H1 (cell line): ENCODE measurements around the gene WDR90. TPM values are rescaled to one million over a fixed set of nuclear protein-coding genes. Genes with fewer than 3 reads are reported as not detected.
A peak's percentile ranks its signal among the peaks of the same experiment; 100 is the strongest.

ENCODE experiments used
- CTCF ChIA-PET: fragments of 300-600 bp; sonication (Branson Sonifier 250); formaldehyde crosslinking; loops from one replicate; lab custom pipeline; 2021; ENCODE audit not compliant: partially characterized antibody; lab: Charles Lee
- POLR2A ChIA-PET: fragments of 300-600 bp; sonication (Branson Sonifier 250); formaldehyde crosslinking; loops from one replicate; lab custom pipeline; 2021; ENCODE audit warnings: inconsistent platforms; ENCODE audit not compliant: partially characterized antibody; lab: Charles Lee
- DNase-seq, 2 experiments: peaks; one replicate each; pipeline versions ENCODE4 v3.0.0 to v3.0.0-alpha.2; 2010 to 2022; ENCODE audit warnings: low spot score in 2 of 2, low read depth in 1 of 2, mixed read lengths in 1 of 2
- FAIRE-seq: peaks from 2 replicates; lab custom pipeline; 2011; peaks lifted over from hg19 to GRCh38; lab: Jason Lieb, UNC
- H2AFZ ChIP-seq: 2 replicates; pipeline ENCODE4 v1.8.1; 2012; ENCODE audit warnings: low read length, inconsistent platforms
- H2AK5ac ChIP-seq: 2 replicates; pipeline ENCODE4 v1.6.1; 2013; ENCODE audit warnings: low read depth, low read length
- H2BK120ac ChIP-seq: replicated peaks from 2 replicates; pipeline ENCODE3; 2013; ENCODE audit warnings: low read depth, low read length, inconsistent platforms
- H2BK12ac ChIP-seq: 2 replicates; pipeline ENCODE4 v1.6.1; 2013; ENCODE audit warnings: low read depth, low read length
- H2BK15ac ChIP-seq: 2 replicates; pipeline ENCODE4 v1.6.1; 2013; ENCODE audit warnings: low read length
- H2BK20ac ChIP-seq: 2 replicates; pipeline ENCODE4 v1.6.1; 2013; ENCODE audit warnings: low read length
- H2BK5ac ChIP-seq: 2 replicates; pipeline ENCODE4 v1.6.1; 2013; ENCODE audit warnings: low read depth, low read length
- H3K14ac ChIP-seq: 2 replicates; pipeline ENCODE4 v1.6.1; 2013; ENCODE audit warnings: inconsistent platforms; ENCODE audit not compliant: insufficient read length
- H3K18ac ChIP-seq: 2 replicates; pipeline ENCODE4 v1.6.1; 2013; ENCODE audit warnings: low read length; ENCODE audit errors: extremely low read depth
- H3K23ac ChIP-seq: 2 replicates; pipeline ENCODE4 v1.6.1; 2013; ENCODE audit warnings: inconsistent platforms; ENCODE audit not compliant: insufficient read length
- H3K23me2 ChIP-seq: 2 replicates; pipeline ENCODE4 v1.6.1; 2013; ENCODE audit warnings: low read depth, low read length
- H3K27ac ChIP-seq: 2 replicates; pipeline ENCODE4 v1.6.1; 2011; ENCODE audit warnings: low read depth, low read length, inconsistent platforms
- H3K27me3 ChIP-seq, 4 experiments: replicated peaks in 1 of 4; 1 replicate in 1 of 4; 2 replicates in 3 of 4; pipeline versions ENCODE4 v1.6.1 to v1.8.1; 2011 to 2013; ENCODE audit warnings: low read length in 3 of 4, mild to moderate bottlenecking in 3 of 4, inconsistent platforms in 2 of 4, mixed read lengths in 2 of 4, moderate library complexity in 1 of 4; ENCODE audit not compliant: control insufficient read depth in 3 of 4, insufficient read depth in 3 of 4; ENCODE audit errors: extremely low read depth in 1 of 4
- H3K36me3 ChIP-seq, 4 experiments: 2 replicates each; pipeline versions ENCODE4 v1.6.1 to v1.8.1; 2011 to 2013; ENCODE audit warnings: mild to moderate bottlenecking in 4 of 4, low read length in 3 of 4, moderate library complexity in 2 of 4, control low read depth in 1 of 4, inconsistent platforms in 1 of 4; ENCODE audit not compliant: insufficient read depth in 4 of 4, control insufficient read depth in 2 of 4
- H3K4ac ChIP-seq: replicated peaks from 2 replicates; pipeline ENCODE3; 2013; ENCODE audit warnings: low read length, low read depth, mixed read lengths, inconsistent platforms; ENCODE audit not compliant: insufficient read length
- H3K4me1 ChIP-seq, 4 experiments: replicated peaks in 1 of 4; 1 replicate in 1 of 4; 2 replicates in 3 of 4; pipeline versions ENCODE4 v1.6.1 to v1.8.1; 2011 to 2013; ENCODE audit warnings: low read length in 3 of 4, inconsistent platforms in 2 of 4, mixed read lengths in 1 of 4; ENCODE audit not compliant: insufficient read depth in 4 of 4, control insufficient read depth in 3 of 4
- H3K4me2 ChIP-seq, 2 experiments: 2 replicates each; pipeline versions ENCODE4 v1.6.1 to v1.8.1; 2011 to 2013; ENCODE audit warnings: low read depth in 2 of 2, low read length in 2 of 2, control low read depth in 1 of 2, inconsistent platforms in 1 of 2, mild to moderate bottlenecking in 1 of 2; ENCODE audit not compliant: insufficient read depth in 1 of 2
- H3K4me3 ChIP-seq, 4 experiments: fragments of 200-600, 300-600 bp in 1 of 4; sonication (generic), shearing (Covaris generic), sonication (Bioruptor Twin) in 1 of 4; 2 replicates each; pipeline versions ENCODE4 v1.5.1 to v1.8.1; 2011 to 2016; ENCODE audit warnings: low read length in 4 of 4, low read depth in 3 of 4, control low read depth in 2 of 4, inconsistent platforms in 2 of 4, mild to moderate bottlenecking in 2 of 4, mixed read lengths in 1 of 4, moderate library complexity in 1 of 4; ENCODE audit not compliant: insufficient read depth in 2 of 4; ENCODE audit errors: extremely low read depth in 1 of 4
- H3K56ac ChIP-seq: replicated peaks from 2 replicates; pipeline ENCODE3; 2013; ENCODE audit warnings: low read depth, mild to moderate bottlenecking, mixed read lengths, low read length, inconsistent platforms; ENCODE audit not compliant: insufficient read length
- H3K79me1 ChIP-seq: 2 replicates; pipeline ENCODE4 v1.6.1; 2013; ENCODE audit warnings: low read depth, low read length, control low read depth
- H3K79me2 ChIP-seq, 2 experiments: 2 replicates each; pipeline versions ENCODE4 v1.6.1 to v1.8.1; 2012 to 2013; ENCODE audit warnings: low read length in 2 of 2, mild to moderate bottlenecking in 2 of 2, inconsistent platforms in 1 of 2; ENCODE audit not compliant: insufficient read depth in 2 of 2, control insufficient read depth in 1 of 2
- H3K9ac ChIP-seq, 4 experiments: replicated peaks in 1 of 4; 1 replicate in 1 of 4; 2 replicates in 3 of 4; pipeline versions ENCODE4 v1.6.1 to v1.8.1; 2011 to 2013; ENCODE audit warnings: low read depth in 3 of 4, low read length in 3 of 4, control low read depth in 2 of 4, mild to moderate bottlenecking in 2 of 4, moderate library complexity in 2 of 4, inconsistent platforms in 1 of 4; ENCODE audit errors: extremely low read depth in 1 of 4
- H3K9me3 ChIP-seq, 2 experiments: 2 replicates each; pipeline versions ENCODE4 v1.6.1 to v1.8.1; 2012 to 2013; ENCODE audit warnings: mild to moderate bottlenecking in 2 of 2, moderate library complexity in 2 of 2, control low read depth in 1 of 2, inconsistent platforms in 1 of 2, low read depth in 1 of 2, low read length in 1 of 2, mixed read lengths in 1 of 2; ENCODE audit not compliant: insufficient read depth in 2 of 2
- H4K20me1 ChIP-seq, 2 experiments: replicated peaks in 1 of 2; 2 replicates each; pipeline versions ENCODE3 to v1.8.1; 2011 to 2013; ENCODE audit warnings: inconsistent platforms in 2 of 2, low read length in 2 of 2, mild to moderate bottlenecking in 1 of 2; ENCODE audit not compliant: insufficient read depth in 2 of 2, control insufficient read depth in 1 of 2
- H4K5ac ChIP-seq: 2 replicates; pipeline ENCODE4 v1.6.1; 2013; ENCODE audit warnings: low read length, low read depth, mixed read lengths, inconsistent platforms; ENCODE audit not compliant: insufficient read length
- H4K8ac ChIP-seq: 2 replicates; pipeline ENCODE4 v1.8.0; 2013; ENCODE audit warnings: mild to moderate bottlenecking, moderate library complexity, low read length, inconsistent platforms; ENCODE audit not compliant: insufficient read depth; ENCODE audit errors: extremely low read depth
- H4K91ac ChIP-seq: replicated peaks from 2 replicates; pipeline ENCODE3; 2013; ENCODE audit warnings: low read length, mixed read lengths, inconsistent platforms; ENCODE audit not compliant: insufficient read length
- FOSL1 ChIP-seq: IDR thresholded peaks from 2 replicates; pipeline ENCODE4 v1.6.1; 2011; ENCODE audit warnings: mild to moderate bottlenecking, low read depth, low read length, moderate library complexity; ENCODE audit not compliant: insufficient read depth
- GABPA ChIP-seq: IDR thresholded peaks from 2 replicates; pipeline ENCODE4 v1.6.1; 2011; ENCODE audit warnings: mild to moderate bottlenecking, low read length, moderate library complexity, borderline replicate concordance; ENCODE audit not compliant: insufficient read depth
- HDAC6 ChIP-seq: IDR thresholded peaks from one replicate; pipeline ENCODE4 v1.7.1; 2012; ENCODE audit warnings: low read depth, mild to moderate bottlenecking, inconsistent platforms, low read length, moderate library complexity
- KDM5A ChIP-seq: fragments of 200-600 bp; IDR thresholded peaks from 2 replicates; pipeline ENCODE4 v1.7.1; 2012; ENCODE audit warnings: mild to moderate bottlenecking, low read length, inconsistent platforms, mixed read lengths
- NANOG ChIP-seq: IDR thresholded peaks from 2 replicates; pipeline ENCODE4 v1.6.1; 2011; ENCODE audit warnings: low read length, low read depth, mild to moderate bottlenecking, inconsistent platforms; ENCODE audit not compliant: insufficient read depth, poor library complexity, severe bottlenecking
- SIN3A ChIP-seq, 2 experiments: IDR thresholded peaks in 1 of 2; conservative IDR thresholded peaks in 1 of 2; 2 replicates each; pipeline ENCODE4 v1.6.1; 2011 to 2012; ENCODE audit warnings: low read length in 2 of 2, improper control_type of control experiment in 1 of 2, low read depth in 1 of 2, mild to moderate bottlenecking in 1 of 2
- SIX5 ChIP-seq: IDR thresholded peaks from 2 replicates; pipeline ENCODE4 v1.6.1; 2011; ENCODE audit warnings: mild to moderate bottlenecking, low read depth, low read length
- WGBS, 2 experiments: shearing (Covaris generic) in 1 of 2; methylation state at CpG; one replicate each; pipeline versions ENCODE4 v1.1.6 to v1.1.7; 2013 to 2015; ENCODE audit warnings: low lambda C conversion rate in 2 of 2, mixed read lengths in 2 of 2, inconsistent platforms in 1 of 2, low coverage in 1 of 2, missing lambda C conversion rate in 1 of 2; ENCODE audit not compliant: insufficient replicate concordance in 2 of 2, insufficient coverage in 1 of 2, insufficient read length in 1 of 2; ENCODE audit errors: extremely low coverage in 1 of 2, missing lambda C conversion rate in 1 of 2; 5-methylcytosine and 5-hydroxymethylcytosine counted together
- polyA plus RNA-seq, 7 experiments: library from polyadenylated mRNA; depleted of rRNA in 3 of 7; stranded (reverse) in 5 of 7; unstranded in 2 of 7; fragments of >200 nt in 5 of 7; fragments of 200-250 nt in 2 of 7; gene quantifications; 1 replicate in 5 of 7; 2 replicates in 1 of 7; 4 replicates in 1 of 7; pipeline versions ENCODE4 v1.2.1 to v1.2.3, GENCODE V29; 2011 to 2013; ENCODE audit warnings: missing spikeins in 2 of 7, mixed read lengths in 2 of 7
- total RNA-seq: library from RNA; stranded (reverse); fragmentation: NEBNext Ultra II Directional; extraction: Animal tissue kit (Norgen Biotek cat#: 25700); gene quantifications from 2 replicates; pipeline ENCODE4 v1.2.1, GENCODE V29; 2021
- TF ChIP-seq, protein P1 (sequence below): IDR thresholded peaks from 2 replicates; pipeline ENCODE4 v1.6.1; 2011; ENCODE audit warnings: low read length, improper control_type of control experiment

Gene WDR90
- total and polyA plus RNA-seq, 2 of the 8 experiments (the other 6 are each of a cell fraction or from before 2014, with no cell fraction given), result 24.0 to 47.2 TPM

DNA sequence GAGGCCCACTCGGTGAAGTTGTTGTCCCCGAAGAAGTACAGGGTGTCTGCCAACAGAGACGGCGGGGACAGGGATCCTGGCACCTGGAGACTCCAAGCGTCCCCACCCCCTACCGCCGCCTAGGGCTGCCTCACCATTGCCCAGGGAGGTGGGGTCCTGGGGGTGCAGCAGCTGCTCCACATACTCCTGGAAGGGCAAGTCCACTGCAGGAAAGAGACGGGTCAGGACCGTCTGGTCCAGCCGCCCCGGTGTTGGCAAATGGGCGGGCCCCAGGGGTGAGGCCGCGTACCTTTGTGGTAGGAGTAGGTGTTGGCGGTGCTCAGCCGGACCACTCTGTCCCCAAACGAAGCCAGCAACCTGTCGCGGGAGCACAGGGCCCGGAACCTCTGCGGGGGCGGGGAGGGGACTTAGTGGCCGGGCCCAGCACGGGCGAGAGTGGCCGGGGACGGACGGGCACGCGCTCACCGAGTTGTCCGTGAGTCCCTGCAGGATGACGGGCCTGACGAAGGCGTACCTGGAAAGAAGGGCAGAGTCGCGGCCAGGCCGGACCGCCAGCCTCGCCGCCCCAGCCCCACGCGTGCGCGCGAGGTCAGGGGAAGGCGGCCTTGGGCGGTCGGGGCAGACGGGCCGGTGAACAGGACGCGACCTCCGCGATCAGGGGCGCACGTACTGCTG is 34.4 kb downstream of the WDR90 start:
- peak overlapping the region; percentile 98 for H4K91ac ChIP-seq
- no peak overlapping the region for H2BK15ac ChIP-seq
- H3K9ac ChIP-seq, result peak overlapping the region; percentile 62 to 94 (median 76)
- H3K27me3 ChIP-seq, result no peaks in the 10 kb centered on the region; a peak in 1 of 7 replicates
- H3K23me2 ChIP-seq, result peaks cover 13% of the 10 kb centered on the region; the same call in 1 of the 2 replicates
- peak overlapping the region; percentile 60 for H4K5ac ChIP-seq
- H2BK120ac ChIP-seq, result no peak overlapping the region
- no peak for FAIRE-seq
- ChIA-PET POLR2A (interaction anchor here (0.8 to 13.3 kb wide), 14 partner anchors 8 to 53 kb away, joined by 3 to 214 read pairs (median 5); partner anchors contain the start of genes ANTKMT, HAGHL, RHBDL1 and RHOT2), CTCF (interaction anchor here (1.2 kb wide), 2 partner anchors 16 to 35 kb away, joined by 4 to 5 read pairs; partner anchors contain the start of gene RHOT2)
- H4K20me1 ChIP-seq, result peaks cover 4 to 35% of the 10 kb centered on the region in 2 experiments
- H3K79me2 ChIP-seq, result peaks cover 0 to 12% of the 10 kb centered on the region in 2 experiments; a peak in 1 of 4 replicates
- DNase-seq, result peak in 1 of 2 experiments; percentile 60
- peak overlapping the region; percentile 87; the same call in 1 of the 2 replicates for H2BK5ac ChIP-seq
- peak overlapping the region; percentile 78 for H3K18ac ChIP-seq
- peak overlapping the region; percentile 91 for H3K4ac ChIP-seq
- no peak overlapping the region for H3K14ac ChIP-seq
- H3K9me3 ChIP-seq, result no peaks in the 10 kb centered on the region
- H4K8ac ChIP-seq, result peak overlapping the region; percentile 80
- H3K4me1 ChIP-seq, result peaks cover 0 to 17% (median 12%) of the 10 kb centered on the region in 4 experiments; a peak in 5 of 7 replicates
- 24% methylated on average over 46 of the region's 57 CpGs; no CpG with 5 or more reads in 1 of the 2 experiments for WGBS, 2 experiments
- H3K27ac ChIP-seq, result peak overlapping the region; percentile 73
- H2AK5ac ChIP-seq, result no peak overlapping the region
- H2BK20ac ChIP-seq, result no peak overlapping the region
- no peak overlapping the region for H2AFZ ChIP-seq
- H3K36me3 ChIP-seq, result peaks cover 4 to 28% (median 15%) of the 10 kb centered on the region in 4 experiments; a peak in 7 of 8 replicates
- H3K4me2 ChIP-seq, result peak overlapping the region; percentile 63 to 95
- H2BK12ac ChIP-seq, result peak overlapping the region; percentile 80; the same call in 1 of the 2 replicates
- H3K4me3 ChIP-seq, result peak overlapping the region; percentile 62 to 81 (median 74)
- peaks cover 6% of the 10 kb centered on the region; the same call in 1 of the 2 replicates for H3K79me1 ChIP-seq
- peak overlapping the region; percentile 16 for H3K56ac ChIP-seq
- H3K23ac ChIP-seq, result no peak overlapping the region
- TF ChIP-seq HDAC6 (no peak), FOSL1 (no peak), SIN3A (conservative IDR thresholded peaks at IDR 0.05 in 1 of 2, IDR thresholded peaks at IDR 0.05 in 1 of 2; ENCODE audit: low read depth in 1 of 2, low read length in 2 of 2) (0 out of 4 replicates have a peak, but pooled peaks of 1 of the 2 experiments have one; percentile 19), KDM5A (0 out of 2 replicates have a peak, but pooled peaks have one; percentile 38), NANOG (no peak), GABPA (no peak), SIX5 (no peak)
- TF ChIP-seq, protein P1, sequence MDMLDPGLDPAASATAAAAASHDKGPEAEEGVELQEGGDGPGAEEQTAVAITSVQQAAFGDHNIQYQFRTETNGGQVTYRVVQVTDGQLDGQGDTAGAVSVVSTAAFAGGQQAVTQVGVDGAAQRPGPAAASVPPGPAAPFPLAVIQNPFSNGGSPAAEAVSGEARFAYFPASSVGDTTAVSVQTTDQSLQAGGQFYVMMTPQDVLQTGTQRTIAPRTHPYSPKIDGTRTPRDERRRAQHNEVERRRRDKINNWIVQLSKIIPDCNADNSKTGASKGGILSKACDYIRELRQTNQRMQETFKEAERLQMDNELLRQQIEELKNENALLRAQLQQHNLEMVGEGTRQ, result 0 out of 2 replicates have a peak, but pooled peaks have one; percentile 1
